ENCODE data around the gene TK1. TPM values are rescaled to one million over a fixed set of nuclear protein-coding genes. Genes with fewer than 3 reads are reported as not detected.

The TK1 gene
- total RNA-seq, 4 donors from 2014 or later: 1.4 to 10.6 (median 3.1) TPM

DNA sequence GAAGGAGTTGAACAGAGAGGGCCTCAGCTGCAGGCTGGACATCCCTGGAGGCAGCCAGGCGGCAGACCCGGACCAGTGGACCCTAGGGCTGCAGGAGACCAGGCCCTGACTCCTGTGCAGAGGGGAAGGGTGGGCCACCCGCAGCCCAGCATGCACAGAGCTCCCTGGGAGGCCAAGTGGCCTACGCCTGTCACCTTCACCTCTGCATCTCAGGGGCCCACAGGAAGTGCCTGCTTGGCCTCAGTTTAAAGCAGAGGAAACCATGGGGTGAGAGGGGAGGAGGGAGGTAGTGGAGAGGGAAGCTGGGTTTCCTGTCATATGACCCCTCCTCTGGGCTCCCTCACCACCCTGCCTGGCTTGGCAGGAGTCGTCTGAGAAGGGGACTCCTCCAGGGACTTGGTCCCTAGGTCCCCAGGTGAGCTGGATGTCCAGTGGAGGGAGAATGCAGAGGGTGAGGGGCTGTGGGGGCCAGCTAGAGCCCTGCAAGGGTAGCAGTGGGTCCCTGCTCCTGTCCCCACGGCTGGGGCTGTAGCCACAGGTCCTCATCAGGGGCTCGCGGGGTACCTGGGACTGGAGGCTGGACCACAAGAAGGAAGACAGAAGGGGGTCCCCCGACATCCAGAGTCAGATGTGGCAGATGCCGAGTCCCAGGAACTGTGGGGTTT, 56.3 kb downstream of the TK1 start, which contains the start of gene TMC8:
TSS of gene TMC8 (plus strand) at position 335 of the 665 bp plus-strand sequence. CDS start 818 bp downstream, outside the sequence.
- TF ChIP-seq, protein P1, sequence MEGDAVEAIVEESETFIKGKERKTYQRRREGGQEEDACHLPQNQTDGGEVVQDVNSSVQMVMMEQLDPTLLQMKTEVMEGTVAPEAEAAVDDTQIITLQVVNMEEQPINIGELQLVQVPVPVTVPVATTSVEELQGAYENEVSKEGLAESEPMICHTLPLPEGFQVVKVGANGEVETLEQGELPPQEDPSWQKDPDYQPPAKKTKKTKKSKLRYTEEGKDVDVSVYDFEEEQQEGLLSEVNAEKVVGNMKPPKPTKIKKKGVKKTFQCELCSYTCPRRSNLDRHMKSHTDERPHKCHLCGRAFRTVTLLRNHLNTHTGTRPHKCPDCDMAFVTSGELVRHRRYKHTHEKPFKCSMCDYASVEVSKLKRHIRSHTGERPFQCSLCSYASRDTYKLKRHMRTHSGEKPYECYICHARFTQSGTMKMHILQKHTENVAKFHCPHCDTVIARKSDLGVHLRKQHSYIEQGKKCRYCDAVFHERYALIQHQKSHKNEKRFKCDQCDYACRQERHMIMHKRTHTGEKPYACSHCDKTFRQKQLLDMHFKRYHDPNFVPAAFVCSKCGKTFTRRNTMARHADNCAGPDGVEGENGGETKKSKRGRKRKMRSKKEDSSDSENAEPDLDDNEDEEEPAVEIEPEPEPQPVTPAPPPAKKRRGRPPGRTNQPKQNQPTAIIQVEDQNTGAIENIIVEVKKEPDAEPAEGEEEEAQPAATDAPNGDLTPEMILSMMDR (IDR thresholded peaks at IDR 0.05): no peak
- no peak for DNase-seq (ENCODE audit: low spot score)
- no peak for ATAC-seq (ENCODE audit: low FRiP score)

DNA sequence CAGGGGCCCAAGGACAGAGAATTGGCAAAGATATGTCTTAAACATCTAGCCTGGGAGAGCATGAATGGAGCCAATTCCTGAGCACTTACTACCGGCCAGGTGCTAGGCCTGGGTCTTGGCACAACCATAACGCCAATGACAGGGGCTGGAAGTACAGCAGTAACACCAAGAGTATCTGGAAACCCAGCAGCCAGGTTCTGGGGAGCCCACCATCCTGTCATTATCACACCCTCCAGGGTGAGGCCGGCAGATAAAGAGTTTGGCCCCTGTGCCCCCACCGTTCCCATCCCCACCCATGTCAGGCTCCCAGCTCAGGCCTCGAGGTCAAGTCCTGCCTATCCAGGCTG, 56.8 kb downstream of the TK1 start:
- DNase-seq (ENCODE audit: low spot score): no peak
- no peak for ATAC-seq (ENCODE audit: low FRiP score)
- TF ChIP-seq, protein P1 (IDR thresholded peaks at IDR 0.05): no peak

DNA sequence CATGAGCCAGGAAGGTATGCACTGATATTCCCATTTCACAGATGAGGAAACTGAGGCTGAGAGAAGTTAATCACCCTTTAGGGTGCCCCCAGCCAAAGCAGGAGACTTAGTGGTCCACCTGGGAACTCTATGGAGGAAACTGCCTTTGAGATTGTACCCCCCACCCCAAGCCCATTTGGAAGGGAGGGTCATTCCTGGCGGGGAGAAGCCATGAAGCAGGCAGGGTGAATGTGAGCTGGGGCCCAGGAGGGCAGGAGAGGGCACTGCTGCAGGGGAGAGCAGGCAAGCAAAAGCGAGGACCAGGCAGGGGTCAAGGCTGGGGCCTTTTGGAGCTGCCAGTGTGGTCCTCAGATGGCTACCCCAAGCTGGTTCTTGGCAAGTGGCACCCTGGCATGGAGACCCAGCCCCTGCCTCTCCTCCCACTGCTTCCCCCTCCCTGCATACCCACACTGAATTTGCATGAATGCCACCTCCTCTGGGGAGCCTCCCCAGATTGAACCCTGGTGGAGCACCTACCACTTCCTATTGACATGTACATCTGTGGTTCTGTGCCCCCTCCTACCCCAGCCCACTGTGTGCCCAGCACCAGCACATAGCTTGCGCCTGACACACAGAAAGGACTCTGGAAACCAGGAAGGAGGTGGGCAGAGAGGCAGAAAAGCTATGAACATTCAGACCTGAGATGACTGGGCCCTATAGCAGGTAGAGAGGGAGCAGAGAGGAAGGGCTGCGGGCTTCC, 57.3 kb downstream of the TK1 start:
- no peak for ATAC-seq (ENCODE audit: low FRiP score)
- TF ChIP-seq, protein P1 (IDR thresholded peaks at IDR 0.05): no peak
- no peak for DNase-seq (ENCODE audit: low spot score)

DNA sequence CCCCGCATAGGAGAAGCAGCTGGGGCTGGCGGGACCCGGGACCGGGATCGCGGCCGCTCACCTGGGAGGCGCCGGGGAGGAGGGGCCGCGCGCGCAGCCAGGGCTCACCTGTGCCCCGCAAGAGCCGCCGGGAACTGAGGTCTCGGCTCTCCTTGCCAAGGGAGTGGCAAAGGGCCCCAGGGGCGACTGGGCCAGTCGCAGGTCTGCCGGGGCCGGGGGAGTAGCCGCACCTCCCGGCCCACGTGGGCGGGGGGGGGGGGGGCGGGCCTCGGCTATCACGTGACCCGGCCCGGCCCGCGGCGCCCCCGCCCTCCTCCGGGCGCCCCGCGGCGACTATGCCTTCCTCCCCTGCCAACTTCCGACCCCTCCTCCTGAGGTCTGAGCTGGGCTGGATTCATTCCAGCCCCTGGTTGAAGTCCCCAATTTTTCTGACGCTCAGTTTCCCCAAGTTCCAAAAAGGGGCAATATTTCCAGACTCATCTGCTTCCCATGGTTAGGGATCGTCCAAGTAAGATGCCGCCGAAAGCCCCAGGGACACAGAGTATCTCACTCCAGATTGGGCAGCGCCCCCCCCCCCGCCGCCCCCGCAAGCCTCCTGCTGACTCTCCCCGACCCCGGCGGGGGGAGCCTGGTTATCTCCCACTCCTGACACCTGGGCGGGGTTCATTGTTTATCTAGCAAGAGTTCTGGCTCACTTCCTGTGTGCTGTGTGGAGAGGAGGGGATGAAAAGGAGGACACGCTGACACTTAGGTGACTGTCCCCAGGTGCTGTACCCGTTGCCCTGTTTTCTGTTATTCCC, 58.1 kb downstream of the TK1 start, which contains the start of gene TMC6:
TSS of gene TMC6 (minus strand) at position 205 of the 800 bp plus-strand sequence. CDS start 1,923 bp downstream, outside the sequence.
- ATAC-seq (ENCODE audit: low FRiP score) (peak; percentile 4), DNase-seq (ENCODE audit: low spot score) (no peak)
- TF ChIP-seq, protein P1 (IDR thresholded peaks at IDR 0.05): no peak

DNA sequence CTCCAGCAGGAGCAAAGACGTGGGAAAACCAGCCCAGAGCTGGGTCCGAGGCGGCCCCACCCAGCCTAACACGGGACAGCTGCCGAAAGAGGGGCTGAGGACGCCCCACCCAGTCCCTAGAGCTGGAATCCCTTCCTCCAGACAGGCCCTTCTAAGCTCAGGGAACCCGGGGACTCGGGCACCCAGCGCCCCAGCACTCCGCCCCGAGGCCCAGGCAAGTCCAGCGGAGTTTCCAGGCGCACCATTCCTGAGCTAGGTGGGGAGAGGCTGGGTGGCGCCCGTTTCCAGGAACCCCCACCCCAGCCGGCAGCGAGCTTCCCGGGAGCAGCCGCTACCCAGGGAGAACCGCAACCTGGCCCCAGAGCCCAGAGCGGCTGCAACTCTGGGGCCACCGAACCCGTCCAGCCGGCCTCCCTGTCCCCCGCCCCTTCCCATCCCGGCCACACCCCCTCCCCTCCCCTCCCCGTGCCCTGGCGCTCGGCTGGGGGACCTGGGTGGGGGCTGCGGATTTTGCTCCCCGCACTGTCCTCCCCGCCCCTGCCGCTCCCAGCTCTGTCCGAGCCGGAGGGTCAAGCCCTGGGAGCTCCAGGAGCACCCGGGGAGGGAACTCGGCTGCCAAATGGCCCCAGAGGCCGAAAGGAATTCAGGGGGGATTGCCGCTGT, 58.8 kb downstream of the TK1 start:
- TF ChIP-seq, protein P1 (IDR thresholded peaks at IDR 0.05): no peak
- ATAC-seq (ENCODE audit: low FRiP score) (peak; percentile 11), DNase-seq (ENCODE audit: low spot score) (no peak)

DNA sequence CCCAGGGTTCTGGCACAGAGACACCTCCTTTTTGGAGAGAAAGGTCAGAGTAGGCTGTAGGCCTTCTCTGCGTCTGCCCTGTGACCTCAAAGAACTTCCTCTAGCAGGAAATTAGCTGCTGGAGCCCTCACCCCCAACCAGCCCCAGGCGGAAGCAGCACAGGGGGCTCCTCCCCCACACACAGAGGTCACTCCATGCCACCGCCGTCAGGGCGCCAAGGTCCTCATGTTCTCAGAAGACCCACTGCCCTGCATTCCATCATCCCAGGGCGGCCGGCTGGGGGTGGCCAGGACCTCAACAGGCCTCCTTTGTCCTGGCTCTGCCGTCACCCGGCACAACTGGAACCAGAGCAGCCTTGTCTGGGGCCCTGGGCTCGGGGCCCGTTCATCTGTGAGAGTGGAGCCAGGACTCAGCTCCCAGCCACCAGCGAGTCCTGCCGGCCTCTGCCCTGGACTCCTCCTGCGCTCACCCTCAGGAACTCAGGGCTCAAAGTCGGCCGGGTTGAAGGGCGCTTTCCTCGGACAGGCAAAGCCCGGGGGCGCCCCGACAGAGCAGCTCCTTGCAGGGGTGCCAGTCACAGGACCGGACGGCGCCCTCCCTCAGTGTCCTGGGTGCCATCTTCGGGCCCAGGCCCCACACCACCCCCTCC, 59.5 kb downstream of the TK1 start:
- no peak for ATAC-seq (ENCODE audit: low FRiP score)
- DNase-seq (ENCODE audit: low spot score): no peak
- TF ChIP-seq, protein P1 (IDR thresholded peaks at IDR 0.05): no peak
